ENCODE results near the gene CACNA1D. TPM values are rescaled to one million over a fixed set of nuclear protein-coding genes. Genes with fewer than 3 reads are reported as not detected.

CACNA1D gene
- total and polyA plus RNA-seq, 2 experiments from 2014 or later: 5.2 to 27.8 TPM

DNA sequence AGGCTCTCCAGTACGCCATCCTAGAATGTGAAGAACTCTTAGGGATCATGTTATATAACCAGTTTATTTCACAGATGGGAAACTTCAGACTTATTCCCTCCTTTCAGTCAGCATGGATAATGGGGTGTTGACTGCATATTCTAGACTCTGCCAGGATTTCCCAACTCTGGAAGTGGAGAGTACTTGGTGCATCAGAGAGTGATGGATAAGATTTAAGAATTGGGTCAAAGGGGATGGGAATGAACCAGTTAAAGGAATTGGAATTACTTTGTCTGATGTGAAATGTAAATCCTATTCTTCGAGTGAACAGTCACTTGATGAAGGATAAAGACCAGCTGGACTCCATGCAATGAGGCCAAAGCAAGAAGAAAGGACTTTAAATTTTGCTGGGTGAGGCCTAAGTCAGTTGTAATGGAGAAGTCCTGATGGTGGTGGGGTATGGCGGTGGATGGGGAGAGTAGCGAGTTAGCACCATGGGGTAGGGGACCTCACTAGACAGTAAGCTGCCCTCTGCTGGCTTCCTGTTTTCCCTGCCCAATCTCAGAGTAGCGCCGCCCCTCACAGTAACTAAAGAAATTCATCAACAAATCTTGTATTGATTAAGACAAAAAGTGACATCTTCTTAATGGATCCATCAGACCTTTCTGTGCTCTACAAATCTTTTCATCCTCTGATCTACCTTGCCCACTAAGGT is 7.3 kb upstream of the CACNA1D start:
- no peak overlapping the region for H2AFZ ChIP-seq

DNA sequence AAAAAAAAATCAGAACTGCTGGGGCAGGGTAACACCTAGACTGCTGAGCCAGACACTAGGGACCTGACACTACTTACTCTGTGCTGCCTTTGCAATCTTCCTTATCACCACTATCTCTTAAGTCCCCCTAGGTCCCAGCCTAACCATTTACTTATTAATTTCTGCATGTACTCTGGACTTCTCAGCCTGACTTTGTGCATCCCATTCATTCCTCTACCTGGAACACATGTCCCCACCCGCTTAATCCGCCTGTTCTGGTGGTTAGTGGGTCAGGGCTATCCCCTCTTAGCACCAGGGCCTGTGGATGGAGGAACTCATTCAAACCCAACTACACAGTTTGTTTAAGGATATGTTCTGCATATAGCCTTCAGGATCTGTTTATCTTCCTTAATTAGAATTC is 5.0 kb upstream of the CACNA1D start:
- DNase-seq (ENCODE audit: low spot score): peak; percentile 33
- H3K27me3 ChIP-seq: no peaks in the 10 kb centered on the region
- H3K9me2 ChIP-seq (replicated peaks; ENCODE audit: insufficient read depth): no peaks in the 10 kb centered on the region
- H3K4me1 ChIP-seq (ENCODE audit: insufficient read depth): peaks cover 28% of the 10 kb centered on the region
- 70% methylated on average over 2 of the region's 2 CpGs for WGBS (ENCODE audit: low lambda C conversion rate, missing lambda C conversion rate)
- TF ChIP-seq EZH2 (IDR thresholded peaks at IDR 0.05; ENCODE audit: borderline replicate concordance): no peak
- TF ChIP-seq, protein P1, sequence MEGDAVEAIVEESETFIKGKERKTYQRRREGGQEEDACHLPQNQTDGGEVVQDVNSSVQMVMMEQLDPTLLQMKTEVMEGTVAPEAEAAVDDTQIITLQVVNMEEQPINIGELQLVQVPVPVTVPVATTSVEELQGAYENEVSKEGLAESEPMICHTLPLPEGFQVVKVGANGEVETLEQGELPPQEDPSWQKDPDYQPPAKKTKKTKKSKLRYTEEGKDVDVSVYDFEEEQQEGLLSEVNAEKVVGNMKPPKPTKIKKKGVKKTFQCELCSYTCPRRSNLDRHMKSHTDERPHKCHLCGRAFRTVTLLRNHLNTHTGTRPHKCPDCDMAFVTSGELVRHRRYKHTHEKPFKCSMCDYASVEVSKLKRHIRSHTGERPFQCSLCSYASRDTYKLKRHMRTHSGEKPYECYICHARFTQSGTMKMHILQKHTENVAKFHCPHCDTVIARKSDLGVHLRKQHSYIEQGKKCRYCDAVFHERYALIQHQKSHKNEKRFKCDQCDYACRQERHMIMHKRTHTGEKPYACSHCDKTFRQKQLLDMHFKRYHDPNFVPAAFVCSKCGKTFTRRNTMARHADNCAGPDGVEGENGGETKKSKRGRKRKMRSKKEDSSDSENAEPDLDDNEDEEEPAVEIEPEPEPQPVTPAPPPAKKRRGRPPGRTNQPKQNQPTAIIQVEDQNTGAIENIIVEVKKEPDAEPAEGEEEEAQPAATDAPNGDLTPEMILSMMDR (IDR thresholded peaks at IDR 0.05; ENCODE audit: poor library complexity): no peak
- TF ChIP-seq EZH2phosphoT487 (IDR thresholded peaks at IDR 0.05; ENCODE audit: low read depth, severe bottlenecking, unreplicated experiment): no peak
- H3K36me3 ChIP-seq (replicated peaks; ENCODE audit: insufficient read depth, low read depth): no peaks in the 10 kb centered on the region
- H3K27ac ChIP-seq: peak overlapping the region; percentile 59
- H3K9me3 ChIP-seq (ENCODE audit: low read depth): no peaks in the 10 kb centered on the region
- no peaks in the 10 kb centered on the region for H3K79me2 ChIP-seq
- H3K4me2 ChIP-seq: peak overlapping the region; percentile 18
- no peak overlapping the region for H3K4me3 ChIP-seq
- H2AFZ ChIP-seq: no peak overlapping the region
- H4K20me1 ChIP-seq (ENCODE audit: insufficient read depth, poor library complexity, severe bottlenecking): no peaks in the 10 kb centered on the region

More for the DNA sequence above, 7.3 kb upstream of the CACNA1D start:
- Histone ChIP-seq H3K4me1 (ENCODE audit: insufficient read depth) (peaks cover 28% of the 10 kb centered on the region), H3K9me2 (replicated peaks; ENCODE audit: insufficient read depth) (no peaks in the 10 kb centered on the region), H3K79me2 (no peaks in the 10 kb centered on the region), H3K9me3 (ENCODE audit: low read depth) (no peaks in the 10 kb centered on the region), H3K4me3 (no peak overlapping the region), H3K36me3 (replicated peaks; ENCODE audit: insufficient read depth, low read depth) (no peaks in the 10 kb centered on the region), H4K20me1 (ENCODE audit: insufficient read depth, poor library complexity, severe bottlenecking) (no peaks in the 10 kb centered on the region), H3K27ac (no peak overlapping the region), H3K27me3 (no peaks in the 10 kb centered on the region), H3K4me2 (no peak overlapping the region)
- TF ChIP-seq EZH2 (IDR thresholded peaks at IDR 0.05; ENCODE audit: borderline replicate concordance) (no peak), EZH2phosphoT487 (IDR thresholded peaks at IDR 0.05; ENCODE audit: low read depth, severe bottlenecking, unreplicated experiment) (no peak)
- TF ChIP-seq, protein P1 (IDR thresholded peaks at IDR 0.05; ENCODE audit: poor library complexity): no peak
- DNase-seq (ENCODE audit: low spot score): no peak
- WGBS (ENCODE audit: low lambda C conversion rate, missing lambda C conversion rate): 87% methylated on average over 6 of the region's 6 CpGs

DNA sequence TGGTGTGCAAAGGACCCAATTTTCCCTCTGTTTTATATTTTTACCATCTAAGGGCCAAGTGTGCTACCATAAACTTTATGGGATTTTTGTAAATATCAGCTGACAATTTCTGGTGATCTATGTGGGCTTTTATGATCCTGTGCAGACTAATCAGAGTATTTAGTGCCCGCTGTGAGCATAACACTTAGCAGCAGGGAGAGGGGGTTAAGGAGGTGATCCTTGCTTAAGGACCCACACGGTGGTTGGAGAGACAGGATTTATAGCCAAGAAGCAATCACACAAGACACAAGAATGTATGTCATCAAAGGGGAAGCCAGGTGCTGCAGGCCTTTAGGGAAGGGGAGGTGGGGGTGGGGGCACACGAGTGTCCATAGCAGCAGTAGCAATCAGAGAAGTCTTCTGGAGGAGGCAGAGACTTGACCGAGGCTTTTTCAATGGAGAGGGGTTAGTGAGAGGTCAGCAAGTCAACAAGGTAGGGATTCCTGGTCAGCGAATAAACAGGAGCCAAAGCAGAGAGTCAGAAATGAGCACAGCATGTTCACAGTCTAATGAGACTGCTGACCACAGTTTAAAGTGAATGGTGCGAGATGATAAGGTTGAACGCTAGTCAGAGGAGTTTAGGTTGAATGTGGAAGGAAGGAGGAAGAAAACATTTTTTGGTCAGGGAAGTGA is 4.5 kb upstream of the CACNA1D start:
- no peaks in the 10 kb centered on the region for H3K9me3 ChIP-seq (ENCODE audit: low read depth)
- H3K36me3 ChIP-seq (replicated peaks; ENCODE audit: insufficient read depth, low read depth): no peaks in the 10 kb centered on the region
- no peaks in the 10 kb centered on the region for H3K9me2 ChIP-seq (replicated peaks; ENCODE audit: insufficient read depth)
- no peaks in the 10 kb centered on the region for H3K27me3 ChIP-seq
- no peaks in the 10 kb centered on the region for H4K20me1 ChIP-seq (ENCODE audit: insufficient read depth, poor library complexity, severe bottlenecking)
- H3K4me2 ChIP-seq: peak overlapping the region; percentile 18
- peak; percentile 24 for DNase-seq (ENCODE audit: low spot score)
- no peaks in the 10 kb centered on the region for H3K79me2 ChIP-seq
- H3K27ac ChIP-seq: peak overlapping the region; percentile 59
- H2AFZ ChIP-seq: no peak overlapping the region
- peaks cover 28% of the 10 kb centered on the region for H3K4me1 ChIP-seq (ENCODE audit: insufficient read depth)
- TF ChIP-seq, protein P1 (IDR thresholded peaks at IDR 0.05; ENCODE audit: poor library complexity): no peak
- TF ChIP-seq EZH2 (IDR thresholded peaks at IDR 0.05; ENCODE audit: borderline replicate concordance) (no peak), EZH2phosphoT487 (IDR thresholded peaks at IDR 0.05; ENCODE audit: low read depth, severe bottlenecking, unreplicated experiment) (no peak)
- no peak overlapping the region for H3K4me3 ChIP-seq
- 22% methylated on average over 7 of the region's 7 CpGs for WGBS (ENCODE audit: low lambda C conversion rate, missing lambda C conversion rate)
